Mesothelial cell of epicardium (in vitro differentiated cells): ENCODE data around the gene NSG1. TPM values are rescaled to one million over a fixed set of nuclear protein-coding genes. Genes with fewer than 3 reads are reported as not detected.
"Not testable (repeated sequence)": the region's sequence is repeated elsewhere in the genome, so short reads cannot be mapped to it uniquely, and the experiment has no call there.

Source experiments
- DNase-seq, 2 experiments: peaks; one replicate each; pipeline ENCODE4 v3.0.0; 2021; ENCODE audit warnings: low spot score in 2 of 2; ENCODE audit not compliant: unreplicated experiment in 2 of 2
- H3K27ac Mint-ChIP-seq: 2 replicates; pipeline ENCODE4 v1.8.0; 2021; ENCODE audit warnings: mixed read lengths
- H3K27me3 Mint-ChIP-seq: 2 replicates; pipeline ENCODE4 v1.8.0; 2021; ENCODE audit warnings: low read depth, mixed read lengths
- H3K36me3 Mint-ChIP-seq: 2 replicates; pipeline ENCODE4 v1.8.0; 2021; ENCODE audit warnings: mixed read lengths
- H3K4me1 Mint-ChIP-seq: 2 replicates; pipeline ENCODE4 v1.8.0; 2021; ENCODE audit warnings: mixed read lengths
- H3K4me3 Mint-ChIP-seq: 2 replicates; pipeline ENCODE4 v1.8.0; 2021; ENCODE audit warnings: mild to moderate bottlenecking, moderate library complexity, mixed read lengths
- H3K9me3 Mint-ChIP-seq: 2 replicates; pipeline ENCODE4 v1.8.0; 2021; ENCODE audit warnings: mixed read lengths
- CTCF ChIP-seq: fragments of 200-600 bp; sonication (generic); IDR thresholded peaks from one replicate; pipeline ENCODE4 v1.5.0; 2021; ENCODE audit warnings: antibody characterized with exemption; ENCODE audit not compliant: unreplicated experiment
- total RNA-seq: library from RNA; stranded (reverse); gene quantifications from 3 replicates; pipeline ENCODE4 v1.2.1, GENCODE V29; 2021

NSG1 gene
- total RNA-seq, 1 donor from 2014 or later: 45.8 TPM

DNA sequence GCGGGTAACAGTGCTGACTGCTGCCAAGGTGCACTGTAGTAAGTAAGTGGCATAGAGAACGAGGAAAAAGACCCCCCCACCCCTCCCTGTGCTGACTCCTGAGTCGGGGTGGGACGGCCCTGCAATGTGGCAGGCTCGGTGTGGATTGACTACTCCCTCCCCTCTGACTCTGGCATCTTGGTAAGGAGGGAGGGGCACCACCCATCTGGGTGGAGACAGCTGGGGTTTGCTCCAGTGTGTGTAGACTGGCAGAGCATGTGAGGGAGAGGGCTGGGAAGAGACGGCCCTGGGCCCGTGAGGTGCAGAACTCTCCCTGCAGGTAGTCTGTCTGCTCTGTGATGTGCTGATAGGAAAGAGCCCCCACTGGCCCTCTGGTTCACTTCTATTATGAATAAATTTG, 31.0 kb downstream of the NSG1 start:
- no peak for DNase-seq
- Mint-ChIP-seq H3K4me3 (no peak overlapping the region), H3K27me3 (no peaks in the 10 kb centered on the region), H3K27ac (no peak overlapping the region), H3K9me3 (no peaks in the 10 kb centered on the region), H3K4me1 (no peaks in the 10 kb centered on the region), H3K36me3 (peaks cover 33% of the 10 kb centered on the region)
- no peak for TF ChIP-seq CTCF

DNA sequence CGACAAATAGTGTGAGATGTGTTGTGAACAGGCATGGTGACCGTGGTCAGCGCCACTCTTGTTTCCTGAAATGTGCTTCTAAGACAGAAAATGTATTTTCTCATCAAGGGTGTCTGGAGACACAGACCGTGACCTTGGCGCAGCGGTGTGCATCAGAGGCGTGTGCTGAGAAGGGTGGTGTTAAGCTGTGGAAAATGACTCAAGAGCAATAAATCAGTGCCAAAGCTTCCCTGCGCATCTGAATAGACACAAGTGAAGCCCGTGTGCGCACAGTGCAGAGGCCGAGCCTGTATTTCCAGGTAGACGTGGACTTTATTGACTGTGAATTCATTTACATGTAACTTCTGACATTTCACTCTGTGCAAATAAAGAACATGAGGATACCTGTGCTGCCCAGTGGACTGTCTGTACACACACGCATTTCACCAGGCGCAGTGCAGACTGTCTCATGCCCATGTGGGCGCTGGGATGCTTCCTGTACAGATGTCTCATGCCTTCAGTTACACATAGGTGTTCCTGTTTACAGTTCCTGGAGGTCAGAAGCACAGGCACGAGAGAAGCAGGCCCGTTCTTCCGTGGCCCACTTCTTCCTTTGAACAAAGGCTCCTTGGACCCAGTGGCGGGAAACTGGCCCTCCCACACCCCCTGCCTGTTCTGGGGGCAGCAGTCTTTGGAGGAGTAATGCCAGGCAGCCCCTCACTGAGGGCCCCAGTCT, 31.9 kb downstream of the NSG1 start:
- Mint-ChIP-seq H3K4me1 (no peaks in the 10 kb centered on the region), H3K4me3 (no peak overlapping the region), H3K36me3 (peaks cover 33% of the 10 kb centered on the region), H3K9me3 (no peaks in the 10 kb centered on the region), H3K27ac (no peak overlapping the region), H3K27me3 (no peaks in the 10 kb centered on the region)
- no peak for TF ChIP-seq CTCF
- DNase-seq: no peak

GRCh38 chr4:4419896-4420295, 33.0 kb downstream of the NSG1 start:
- Mint-ChIP-seq H3K4me1 (no peaks in the 10 kb centered on the region), H3K36me3 (peaks cover 30% of the 10 kb centered on the region), H3K27ac (no peak overlapping the region), H3K4me3 (no peak overlapping the region), H3K27me3 (no peaks in the 10 kb centered on the region), H3K9me3 (no peaks in the 10 kb centered on the region)
- no peak for TF ChIP-seq CTCF
- DNase-seq: no peak

DNA sequence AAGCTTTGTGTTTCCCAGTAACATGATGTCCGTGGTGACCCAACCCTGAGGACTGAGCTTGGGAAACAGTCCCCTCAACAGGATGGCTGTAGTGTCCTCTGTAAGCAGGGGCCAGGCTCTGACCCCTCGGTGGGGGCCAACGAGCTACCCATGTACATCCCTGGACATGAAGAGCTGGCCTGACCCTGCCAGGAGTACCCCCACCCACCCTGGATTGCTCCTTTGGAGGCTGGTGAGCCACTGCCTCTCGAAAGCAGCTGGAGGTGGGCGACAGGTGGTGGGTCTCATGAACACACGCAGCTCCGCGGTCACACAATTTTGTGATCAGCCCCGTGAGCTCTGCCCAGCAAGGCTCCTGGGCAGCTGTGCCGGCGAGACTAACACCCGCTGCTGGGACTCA, 33.5 kb downstream of the NSG1 start:
- H3K9me3 Mint-ChIP-seq: no peaks in the 10 kb centered on the region
- no peak overlapping the region for H3K4me3 Mint-ChIP-seq
- no peak overlapping the region for H3K27ac Mint-ChIP-seq
- peaks cover 30% of the 10 kb centered on the region for H3K36me3 Mint-ChIP-seq
- no peaks in the 10 kb centered on the region for H3K4me1 Mint-ChIP-seq
- no peaks in the 10 kb centered on the region for H3K27me3 Mint-ChIP-seq
- TF ChIP-seq CTCF: no peak
- no peak for DNase-seq

DNA sequence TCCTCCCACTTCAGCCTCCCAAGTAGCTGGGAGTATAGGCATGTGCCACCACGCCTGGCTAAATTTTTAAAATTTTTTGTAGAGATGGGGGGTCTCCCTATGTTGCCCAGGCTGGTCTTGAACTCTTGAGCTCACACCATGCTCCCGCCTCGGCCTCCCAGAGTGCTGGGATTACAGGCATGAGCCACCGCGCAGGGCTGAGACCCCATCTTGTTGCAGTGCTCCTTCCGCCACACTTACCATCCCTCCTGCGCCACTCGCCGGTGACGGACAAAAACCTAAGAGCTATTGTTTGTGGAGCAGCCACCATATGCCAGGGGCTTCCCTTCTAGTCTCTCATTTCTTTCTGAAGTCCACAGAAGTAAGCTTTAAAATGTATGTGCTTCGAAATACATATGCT, 34.5 kb downstream of the NSG1 start:
- Mint-ChIP-seq H3K36me3 (peaks cover 23% of the 10 kb centered on the region), H3K4me3 (no peak overlapping the region), H3K9me3 (no peaks in the 10 kb centered on the region), H3K27ac (no peak overlapping the region), H3K4me1 (no peaks in the 10 kb centered on the region), H3K27me3 (no peaks in the 10 kb centered on the region)
- DNase-seq: no peak
- TF ChIP-seq CTCF: no peak

DNA sequence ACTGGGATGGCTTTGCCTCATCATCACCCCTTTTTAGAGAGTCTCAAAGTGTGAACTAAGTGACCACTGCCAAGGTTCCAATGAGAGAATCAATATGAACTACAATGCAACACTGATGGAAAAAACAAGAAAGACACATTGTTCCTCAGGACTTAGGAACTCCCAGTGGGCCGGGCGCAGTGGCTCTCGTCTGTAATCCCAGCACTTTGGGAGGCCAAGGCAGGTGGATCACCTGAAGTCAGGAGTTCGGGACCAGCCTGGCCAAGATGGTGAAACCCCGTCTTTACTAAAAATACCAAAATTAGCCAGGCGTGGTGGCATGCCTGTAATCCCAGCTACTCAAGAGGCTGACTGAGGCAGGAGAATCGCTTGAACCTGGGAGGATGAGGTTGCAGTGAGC, 35.2 kb downstream of the NSG1 start:
- not testable (repeated sequence) for H3K27ac Mint-ChIP-seq, H3K4me1 Mint-ChIP-seq, DNase-seq, H3K9me3 Mint-ChIP-seq, H3K4me3 Mint-ChIP-seq, H3K27me3 Mint-ChIP-seq
- peaks cover 20% of the 10 kb centered on the region for H3K36me3 Mint-ChIP-seq
